Dedifferentiated amniotic fluid mesenchymal stem cell (primary cell): ENCODE data around the gene CEBPA.
"Not testable (repeated sequence)": the region's sequence is repeated elsewhere in the genome, so short reads cannot be mapped to it uniquely, and the experiment has no call there.

Experiments
- DNase-seq: peaks from one replicate; pipeline ENCODE4 v3.0.0-alpha.2; 2016; ENCODE audit errors: extremely low spot score

The CEBPA gene

GRCh38 chr19:33325920-33326319 lies 23.6 kb upstream of the CEBPA start:
- DNase-seq, result no peak

GRCh38 chr19:33324628-33325027 lies 22.3 kb upstream of the CEBPA start:
- no peak for DNase-seq

GRCh38 chr19:33323093-33323820 lies 20.9 kb upstream of the CEBPA start:
- no peak for DNase-seq

GRCh38 chr19:33320636-33321035 lies 18.3 kb upstream of the CEBPA start:
- DNase-seq, result no peak

- DNase-seq, result not testable (repeated sequence)
Observed at GRCh38 chr19:33317991-33318390, 15.7 kb upstream of the CEBPA start.

GRCh38 chr19:33317517-33317916 lies 15.2 kb upstream of the CEBPA start:
- no peak for DNase-seq

GRCh38 chr19:33316541-33317264 lies 14.4 kb upstream of the CEBPA start:
- no peak for DNase-seq

- DNase-seq, result not testable (repeated sequence)
Observed at GRCh38 chr19:33312808-33313207, 10.5 kb upstream of the CEBPA start.

- DNase-seq, result no peak
Observed at GRCh38 chr19:33312065-33312464, 9.7 kb upstream of the CEBPA start.

- DNase-seq, result no peak
Observed at GRCh38 chr19:33311326-33311682, 9.0 kb upstream of the CEBPA start.

- no peak for DNase-seq
Observed at GRCh38 chr19:33310606-33311325, 8.4 kb upstream of the CEBPA start.

- DNase-seq, result no peak
Observed at GRCh38 chr19:33309826-33310225, 7.5 kb upstream of the CEBPA start.

- no peak for DNase-seq
Observed at GRCh38 chr19:33306853-33307792, 4.8 kb upstream of the CEBPA start.

- DNase-seq, result no peak
Observed at GRCh38 chr19:33306191-33306590, 3.9 kb upstream of the CEBPA start.

GRCh38 chr19:33304760-33305647 lies 2.7 kb upstream of the CEBPA start:
- DNase-seq, result no peak

- DNase-seq, result no peak
Observed at GRCh38 chr19:33304371-33304759, 2.0 kb upstream of the CEBPA start.

- no peak for DNase-seq
Observed at GRCh38 chr19:33303791-33304345, 1.5 kb upstream of the CEBPA start.

- no peak for DNase-seq
Observed at GRCh38 chr19:33302974-33303790, 848 bp upstream of the CEBPA start.

GRCh38 chr19:33301900-33302174 lies 497 bp downstream of the CEBPA start:
- DNase-seq, result no peak
